Keratinocyte (primary cell): ENCODE data around the gene SEPTIN5. TPM values are rescaled to one million over a fixed set of nuclear protein-coding genes. Genes with fewer than 3 reads are reported as not detected.

ENCODE experiments used
- DNase-seq: peaks from one replicate; pipeline ENCODE4 v3.0.0-alpha.2; 2011; ENCODE audit warnings: low read depth, missing footprints, low spot score
- FAIRE-seq: peaks from 2 replicates; lab custom pipeline; 2011; peaks lifted over from hg19 to GRCh38; lab: Jason Lieb, UNC
- H2AFZ ChIP-seq: 2 replicates; pipeline ENCODE4 v1.6.0; 2012; ENCODE audit warnings: low read length, control low read depth, inconsistent platforms; ENCODE audit not compliant: control insufficient read depth
- H3K27ac ChIP-seq: 2 replicates; pipeline ENCODE4 v1.5.1; 2011; ENCODE audit warnings: low read length; ENCODE audit not compliant: control insufficient read depth, insufficient read depth
- H3K27me3 ChIP-seq: 3 replicates; pipeline ENCODE4 v1.6.0; 2011; ENCODE audit warnings: low read length; ENCODE audit not compliant: control insufficient read depth, insufficient read depth; ENCODE audit errors: extremely low read depth
- H3K36me3 ChIP-seq, 2 experiments: 2 replicates in 1 of 2; 3 replicates in 1 of 2; pipeline ENCODE4 v1.5.1; 2011; ENCODE audit warnings: low read length in 2 of 2, mild to moderate bottlenecking in 1 of 2; ENCODE audit not compliant: control insufficient read depth in 2 of 2, insufficient read depth in 2 of 2; ENCODE audit errors: extremely low read depth in 1 of 2
- H3K4me1 ChIP-seq: 3 replicates; pipeline ENCODE4 v1.5.1; 2011; ENCODE audit warnings: low read length; ENCODE audit not compliant: control insufficient read depth, insufficient read depth; ENCODE audit errors: extremely low read depth
- H3K4me2 ChIP-seq: 3 replicates; pipeline ENCODE4 v1.6.0; 2011; ENCODE audit warnings: low read depth, low read length; ENCODE audit not compliant: control insufficient read depth, insufficient read depth; ENCODE audit errors: extremely low read depth
- H3K4me3 ChIP-seq, 3 experiments: fragments of 200-600 bp in 1 of 3; sonication (generic) in 1 of 3; 2 replicates in 2 of 3; 3 replicates in 1 of 3; pipeline ENCODE4 v1.5.1; 2011 to 2016; ENCODE audit warnings: low read length in 3 of 3, mild to moderate bottlenecking in 3 of 3, control low read depth in 2 of 3, inconsistent platforms in 1 of 3, low read depth in 1 of 3, mixed read lengths in 1 of 3, mixed run types in 1 of 3, moderate library complexity in 1 of 3; ENCODE audit not compliant: control insufficient read depth in 2 of 3, insufficient read depth in 2 of 3; ENCODE audit errors: extremely low read depth in 1 of 3
- H3K79me2 ChIP-seq: 2 replicates; pipeline ENCODE4 v1.6.0; 2012; ENCODE audit warnings: low read length; ENCODE audit not compliant: control insufficient read depth, insufficient read depth
- H3K9ac ChIP-seq: 3 replicates; pipeline ENCODE4 v1.6.0; 2011; ENCODE audit warnings: low read length; ENCODE audit not compliant: control insufficient read depth, insufficient read depth; ENCODE audit errors: extremely low read depth
- H3K9me1 ChIP-seq: 3 replicates; pipeline ENCODE4 v1.6.0; 2011; ENCODE audit warnings: low read length; ENCODE audit not compliant: control insufficient read depth, insufficient read depth; ENCODE audit errors: extremely low read depth
- H3K9me3 ChIP-seq: 2 replicates; pipeline ENCODE4 v1.5.1; 2012; ENCODE audit warnings: low read depth, low read length; ENCODE audit not compliant: control insufficient read depth
- H4K20me1 ChIP-seq: 3 replicates; pipeline ENCODE4 v1.6.0; 2011; ENCODE audit warnings: low read length; ENCODE audit not compliant: control insufficient read depth, insufficient read depth; ENCODE audit errors: extremely low read depth
- EZH2 ChIP-seq: IDR thresholded peaks from one replicate; pipeline ENCODE4 v1.6.1; 2012; ENCODE audit warnings: inconsistent platforms, mild to moderate bottlenecking, low read length, moderate library complexity
- dilution Hi-C: fragments of 300-500 bp; cut with MboI; formaldehyde crosslinking; loops from one replicate; pipeline ENCODE4 v1.7.0; 2020; ENCODE audit warnings: low sequenced_read_pairs; ENCODE audit not compliant: extremely low pct_ligation_motif_present
- polyA plus RNA-seq, 5 experiments: library from polyadenylated mRNA; depleted of rRNA in 3 of 5; stranded (reverse) in 3 of 5; stranded (forward) in 1 of 5; unstranded in 1 of 5; fragments of >200 nt; gene quantifications; 1 replicate in 1 of 5; 2 replicates in 3 of 5; 3 replicates in 1 of 5; pipeline versions ENCODE4 v1.2.1 to v1.2.3, GENCODE V29; 2011 to 2012; ENCODE audit warnings: missing spikeins in 2 of 5, low read depth in 1 of 5, low replicate concordance in 1 of 5
- TF ChIP-seq, protein P1 (sequence below), 3 experiments: IDR thresholded peaks in 1 of 3; conservative IDR thresholded peaks in 1 of 3; optimal IDR thresholded peaks in 1 of 3; 2 replicates in 2 of 3; 3 replicates in 1 of 3; pipeline versions ENCODE3 to v1.5.1; 2011; ENCODE audit warnings: low read length in 3 of 3, mild to moderate bottlenecking in 3 of 3, moderate library complexity in 2 of 3, control low read depth in 1 of 3, inconsistent platforms in 1 of 3; ENCODE audit not compliant: insufficient read depth in 2 of 3; ENCODE audit errors: extremely low read depth in 1 of 3

Gene SEPTIN5
- polyA plus RNA-seq, 1 donor (not counting 4 experiments of a cell fraction or from before 2014, with no cell fraction given): 2.2 TPM

DNA sequence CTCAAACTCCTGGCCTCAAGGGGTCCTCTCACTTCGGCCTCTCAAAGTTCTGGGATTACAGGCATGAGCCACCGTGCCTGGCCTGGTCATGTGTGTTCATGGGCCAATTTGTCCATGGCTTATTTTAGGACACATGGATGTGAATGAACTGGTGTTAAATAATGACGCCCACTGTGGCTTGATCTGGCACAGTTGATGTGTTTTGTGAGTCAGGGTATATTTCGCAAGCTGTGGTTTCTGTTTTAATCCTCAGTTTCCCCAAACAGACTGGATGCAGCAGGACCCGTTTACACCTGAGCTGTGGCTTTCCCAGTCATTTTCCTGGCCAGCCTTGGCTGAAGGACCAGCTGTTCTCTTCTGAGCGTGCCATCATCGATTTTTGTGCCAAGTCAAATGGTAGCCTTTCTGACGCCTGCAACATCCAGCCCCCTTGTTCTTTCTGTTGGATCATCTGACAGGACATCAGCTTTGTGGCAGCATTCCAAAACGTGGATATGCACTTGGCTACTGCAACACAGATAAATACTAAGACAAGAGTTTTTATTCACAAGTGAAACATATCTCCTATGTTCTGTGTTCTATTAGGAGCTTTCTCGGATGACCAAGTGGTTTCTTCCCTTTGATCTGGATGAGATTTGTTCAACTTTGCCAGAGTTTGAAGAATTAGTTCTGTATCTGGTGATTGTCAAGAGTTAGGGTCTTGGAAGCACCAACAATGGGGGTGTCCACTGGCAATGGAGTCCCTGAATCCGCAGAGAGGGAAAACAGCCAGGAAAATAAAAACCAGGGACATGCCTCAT is 40.0 kb upstream of the SEPTIN5 start:
- Histone ChIP-seq H3K27ac (no peak overlapping the region), H3K4me1 (no peaks in the 10 kb centered on the region), H3K27me3 (peaks cover 9% of the 10 kb centered on the region), H3K4me3 (no peak overlapping the region), H2AFZ (no peak overlapping the region), H3K9ac (no peak overlapping the region), H3K79me2 (no peaks in the 10 kb centered on the region), H3K9me1 (no peaks in the 10 kb centered on the region), H3K9me3 (no peaks in the 10 kb centered on the region), H4K20me1 (no peaks in the 10 kb centered on the region), H3K36me3 (no peaks in the 10 kb centered on the region), H3K4me2 (no peak overlapping the region)
- TF ChIP-seq, protein P1, sequence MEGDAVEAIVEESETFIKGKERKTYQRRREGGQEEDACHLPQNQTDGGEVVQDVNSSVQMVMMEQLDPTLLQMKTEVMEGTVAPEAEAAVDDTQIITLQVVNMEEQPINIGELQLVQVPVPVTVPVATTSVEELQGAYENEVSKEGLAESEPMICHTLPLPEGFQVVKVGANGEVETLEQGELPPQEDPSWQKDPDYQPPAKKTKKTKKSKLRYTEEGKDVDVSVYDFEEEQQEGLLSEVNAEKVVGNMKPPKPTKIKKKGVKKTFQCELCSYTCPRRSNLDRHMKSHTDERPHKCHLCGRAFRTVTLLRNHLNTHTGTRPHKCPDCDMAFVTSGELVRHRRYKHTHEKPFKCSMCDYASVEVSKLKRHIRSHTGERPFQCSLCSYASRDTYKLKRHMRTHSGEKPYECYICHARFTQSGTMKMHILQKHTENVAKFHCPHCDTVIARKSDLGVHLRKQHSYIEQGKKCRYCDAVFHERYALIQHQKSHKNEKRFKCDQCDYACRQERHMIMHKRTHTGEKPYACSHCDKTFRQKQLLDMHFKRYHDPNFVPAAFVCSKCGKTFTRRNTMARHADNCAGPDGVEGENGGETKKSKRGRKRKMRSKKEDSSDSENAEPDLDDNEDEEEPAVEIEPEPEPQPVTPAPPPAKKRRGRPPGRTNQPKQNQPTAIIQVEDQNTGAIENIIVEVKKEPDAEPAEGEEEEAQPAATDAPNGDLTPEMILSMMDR (optimal IDR thresholded peaks at IDR 0.05 in 1 of 3, IDR thresholded peaks at IDR 0.05 in 1 of 3, conservative IDR thresholded peaks at IDR 0.05 in 1 of 3; ENCODE audit: extremely low read depth in 1 of 3, insufficient read depth in 2 of 3, low read length in 3 of 3): no peak
- no peak for TF ChIP-seq EZH2
- DNase-seq: no peak
- no peak for FAIRE-seq
- dilution Hi-C loops: no loop called here

DNA sequence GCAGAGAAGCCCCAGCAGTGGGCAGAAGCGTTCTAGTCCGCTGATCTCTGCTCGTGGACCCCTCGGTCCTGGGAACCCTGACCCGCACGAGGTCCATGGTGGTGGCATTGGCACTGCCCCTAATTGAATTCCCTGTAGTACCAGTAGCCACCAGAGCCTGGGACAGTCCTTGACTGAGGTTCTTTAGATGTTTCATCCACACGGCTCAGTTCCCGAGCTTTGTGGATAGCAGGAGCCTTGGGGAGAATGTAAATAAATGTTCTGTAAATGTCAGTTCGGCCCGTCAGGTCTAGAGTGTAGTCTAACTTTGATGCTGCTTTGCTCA is 39.4 kb upstream of the SEPTIN5 start:
- H3K4me2 ChIP-seq: no peak overlapping the region
- no peaks in the 10 kb centered on the region for H3K36me3 ChIP-seq
- H2AFZ ChIP-seq: no peak overlapping the region
- dilution Hi-C loops: no loop called here
- DNase-seq (no peak), FAIRE-seq (no peak)
- peaks cover 9% of the 10 kb centered on the region for H3K27me3 ChIP-seq
- no peaks in the 10 kb centered on the region for H3K4me1 ChIP-seq
- no peaks in the 10 kb centered on the region for H4K20me1 ChIP-seq
- no peak overlapping the region for H3K9ac ChIP-seq
- TF ChIP-seq EZH2: no peak
- TF ChIP-seq, protein P1 (optimal IDR thresholded peaks at IDR 0.05 in 1 of 3, IDR thresholded peaks at IDR 0.05 in 1 of 3, conservative IDR thresholded peaks at IDR 0.05 in 1 of 3; ENCODE audit: extremely low read depth in 1 of 3, insufficient read depth in 2 of 3, low read length in 3 of 3): no peak
- no peak overlapping the region for H3K27ac ChIP-seq
- no peak overlapping the region for H3K4me3 ChIP-seq
- H3K79me2 ChIP-seq: no peaks in the 10 kb centered on the region
- no peaks in the 10 kb centered on the region for H3K9me1 ChIP-seq
- no peaks in the 10 kb centered on the region for H3K9me3 ChIP-seq
